NCI-H524 (cell line): ENCODE data around the gene SIRPA.
A peak's percentile ranks its signal among the peaks of the same experiment; 100 is the strongest.

Source experiments
- DNase-seq, 2 experiments: peaks; one replicate each; lab custom pipeline; 2025; lab: John Stamatoyannopoulos, UW

The SIRPA gene

GRCh38 chr20:1950836-1951235 lies 55.6 kb downstream of the SIRPA start:
- DNase-seq, result peak in 1 of 2 experiments; percentile 9

GRCh38 chr20:1951436-1952115 lies 56.4 kb downstream of the SIRPA start:
- no peak for DNase-seq

GRCh38 chr20:1952737-1953530 lies 57.7 kb downstream of the SIRPA start:
- DNase-seq, result no peak

GRCh38 chr20:1953621-1954020 lies 58.4 kb downstream of the SIRPA start:
- DNase-seq, result no peak

GRCh38 chr20:1955217-1955616 lies 60.0 kb downstream of the SIRPA start:
- DNase-seq, result no peak

- no peak for DNase-seq
Observed at GRCh38 chr20:1958426-1958825, 63.2 kb downstream of the SIRPA start.

GRCh38 chr20:1959156-1959555 lies 63.9 kb downstream of the SIRPA start:
- no peak for DNase-seq

GRCh38 chr20:1961374-1961773 lies 66.2 kb downstream of the SIRPA start:
- no peak for DNase-seq

GRCh38 chr20:1964061-1964460 lies 68.9 kb downstream of the SIRPA start:
- no peak for DNase-seq

GRCh38 chr20:1964659-1965405 lies 69.6 kb downstream of the SIRPA start:
- DNase-seq, result peak in 1 of 2 experiments; percentile 24

GRCh38 chr20:1965520-1966351 lies 70.5 kb downstream of the SIRPA start:
- peak; percentile 32 to 64 for DNase-seq

GRCh38 chr20:1968964-1969363 lies 73.8 kb downstream of the SIRPA start:
- no peak for DNase-seq

- DNase-seq, result no peak
Observed at GRCh38 chr20:1971893-1972586, 76.8 kb downstream of the SIRPA start.

- no peak for DNase-seq
Observed at GRCh38 chr20:1973601-1974440, 78.6 kb downstream of the SIRPA start.

GRCh38 chr20:1975291-1975690 lies 80.1 kb downstream of the SIRPA start:
- no peak for DNase-seq

GRCh38 chr20:1979106-1979778 lies 84.0 kb downstream of the SIRPA start:
- no peak for DNase-seq

- no peak for DNase-seq
Observed at GRCh38 chr20:1982686-1983085, 87.5 kb downstream of the SIRPA start.

- DNase-seq, result no peak
Observed at GRCh38 chr20:1983301-1983700, 88.1 kb downstream of the SIRPA start.

GRCh38 chr20:1987826-1988225 lies 92.6 kb downstream of the SIRPA start:
- no peak for DNase-seq
